HCT116 (cell line): Measurements from ENCODE around the gene ELF5. TPM values are rescaled to one million over a fixed set of nuclear protein-coding genes. Genes with fewer than 3 reads are reported as not detected.

ENCODE experiments used
- ATAC-seq: fragments of 200-7000 bp; cut with Tn5 transposase; 2 replicates; pipeline ENCODE4 v1.9.1; 2020; ENCODE audit warnings: mild to moderate bottlenecking, moderate library complexity
- Bru-seq: library from RNA; stranded (reverse); fragments of 400-500 nt; gene quantifications from one replicate; lab custom pipeline; 2021; lab: Mats Ljungman, UMichigan
- BruChase-seq, 2 experiments: library from RNA; stranded (reverse); fragments of 400-500 nt; gene quantifications; one replicate each; lab custom pipeline; 2021; lab: Mats Ljungman, UMichigan
- BruUV-seq: library from RNA; stranded (reverse); fragments of 400-500 nt; replicated peaks from 2 replicates; lab custom pipeline; 2021; lab: Mats Ljungman, UMichigan
- CTCF ChIA-PET: fragments of 300-600 bp; sonication (Branson Sonifier 250); formaldehyde crosslinking; loops from one replicate; lab custom pipeline; 2021; ENCODE audit warnings: antibody characterized with exemption; lab: Charles Lee
- POLR2A ChIA-PET: fragments of 300-600, 350-600 bp; sonication (Branson Sonifier 250); formaldehyde crosslinking; loops from one replicate; lab custom pipeline; 2021; ENCODE audit warnings: antibody characterized with exemption; lab: Charles Lee
- RAD21 ChIA-PET, 2 experiments: fragments of 300-600 bp; sonication (Branson Sonifier 250); formaldehyde crosslinking; loops; one replicate each; lab custom pipeline; 2023; ENCODE audit warnings: low total read pairs in 2 of 2; ENCODE audit not compliant: uncharacterized antibody in 2 of 2, unreplicated experiment in 2 of 2, low non-redundant PET in 1 of 2; lab: Charles Lee
- DNase-seq: peaks from one replicate; pipeline ENCODE4 v3.0.0-alpha.2; 2010; ENCODE audit warnings: low read depth, low spot score
- H2AFZ ChIP-seq: fragments of 200-600 bp; shearing (Covaris generic), sonication (generic); 2 replicates; pipeline ENCODE4 v1.6.1; 2017; ENCODE audit warnings: low read depth, mixed run types, mixed read lengths, antibody characterized with exemption, low read length; ENCODE audit not compliant: poor library complexity, severe bottlenecking
- H3K27ac ChIP-seq: 2 replicates; pipeline ENCODE4 v1.5.1; 2012; ENCODE audit warnings: low read depth, low read length
- H3K27me3 ChIP-seq: fragments of 200-600 bp; sonication (generic); 2 replicates; pipeline ENCODE4 v1.6.1; 2016; ENCODE audit warnings: mixed run types, low read length, mixed read lengths; ENCODE audit not compliant: insufficient read depth
- H3K36me3 ChIP-seq, 2 experiments: fragments of 200-500 bp in 1 of 2; fragments of 200-600 bp in 1 of 2; sonication (Bioruptor generic) in 1 of 2; sonication (generic) in 1 of 2; 2 replicates each; pipeline versions ENCODE4 v1.5.1 to v1.6.1; 2014 to 2016; ENCODE audit warnings: low read length in 2 of 2, inconsistent platforms in 1 of 2, mixed read lengths in 1 of 2, mixed run types in 1 of 2; ENCODE audit not compliant: insufficient read depth in 2 of 2, control insufficient read depth in 1 of 2
- H3K4me1 ChIP-seq, 2 experiments: fragments of 200-600 bp in 1 of 2; sonication (generic) in 1 of 2; 2 replicates each; pipeline versions ENCODE4 v1.5.1 to v1.6.1; 2012 to 2017; ENCODE audit warnings: low read length in 2 of 2, inconsistent platforms in 1 of 2, mild to moderate bottlenecking in 1 of 2, mixed read lengths in 1 of 2, mixed run types in 1 of 2, moderate library complexity in 1 of 2; ENCODE audit not compliant: insufficient read depth in 2 of 2, control insufficient read depth in 1 of 2
- H3K4me2 ChIP-seq: fragments of 200-600 bp; sonication (generic); 2 replicates; pipeline ENCODE4 v1.6.1; 2017; ENCODE audit warnings: mixed run types, low read length, mixed read lengths
- H3K4me3 ChIP-seq, 2 experiments: fragments of 200-600 bp in 1 of 2; sonication (generic) in 1 of 2; replicated peaks in 1 of 2; 2 replicates each; pipeline ENCODE4 v1.5.1; 2011 to 2016; ENCODE audit warnings: low read length in 2 of 2, control low read depth in 1 of 2, low read depth in 1 of 2, mild to moderate bottlenecking in 1 of 2, mixed read lengths in 1 of 2, mixed run types in 1 of 2
- H3K79me2 ChIP-seq: fragments of 200-600 bp; sonication (generic); 2 replicates; pipeline ENCODE4 v1.6.1; 2017; ENCODE audit warnings: mild to moderate bottlenecking, mixed run types, low read length, moderate library complexity, mixed read lengths; ENCODE audit not compliant: insufficient read depth
- H3K9ac ChIP-seq: fragments of 200-600 bp; sonication (generic); 2 replicates; pipeline ENCODE4 v1.6.1; 2016; ENCODE audit warnings: low read length, mixed read lengths
- H3K9me2 ChIP-seq: fragments of 200-600 bp; sonication (generic), shearing (Covaris generic); 2 replicates; pipeline ENCODE4 v1.6.1; 2017; ENCODE audit warnings: mixed run types, mild to moderate bottlenecking, moderate library complexity; ENCODE audit not compliant: insufficient read depth
- H3K9me3 ChIP-seq, 2 experiments: fragments of 200-500 bp in 1 of 2; fragments of 200-600 bp in 1 of 2; sonication (Bioruptor generic) in 1 of 2; sonication (generic) in 1 of 2; 2 replicates each; pipeline ENCODE4 v1.6.1; 2014 to 2017; ENCODE audit warnings: low read length in 2 of 2, mixed read lengths in 2 of 2, inconsistent platforms in 1 of 2, low read depth in 1 of 2, mild to moderate bottlenecking in 1 of 2, mixed run types in 1 of 2, moderate library complexity in 1 of 2; ENCODE audit not compliant: control insufficient read depth in 1 of 2, insufficient read depth in 1 of 2
- H4K20me1 ChIP-seq: fragments of 200-600 bp; sonication (generic), shearing (Covaris generic); 2 replicates; pipeline ENCODE4 v1.6.1; 2017; ENCODE audit warnings: mixed run types, mild to moderate bottlenecking, moderate library complexity; ENCODE audit not compliant: insufficient read depth
- EZH2phosphoT487 ChIP-seq: fragments of 200-600 bp; IDR thresholded peaks from 2 replicates; pipeline ENCODE4 v1.6.1; 2018; ENCODE audit warnings: antibody characterized with exemption, borderline replicate concordance
- YY1 ChIP-seq: IDR thresholded peaks from 2 replicates; pipeline ENCODE4 v1.6.1; 2011; ENCODE audit warnings: low read length, low read depth, moderate library complexity, mild to moderate bottlenecking; ENCODE audit not compliant: insufficient replicate concordance; ENCODE audit errors: extremely low read depth
- intact Hi-C: fragments of 100-400 bp; cut with micrococcal nuclease; formaldehyde crosslinking; loops from 2 replicates; pipeline ENCODE4 v1.10.0; 2022
- long read RNA-seq: library from polyadenylated mRNA; unstranded; transcript quantifications from one replicate; pipeline ENCODE4 v2.0.0, GENCODE V29; 2021; ENCODE audit not compliant: unreplicated experiment
- polyA plus RNA-seq: library from polyadenylated mRNA; unstranded; fragments of >200 nt; gene quantifications from 2 replicates; pipeline ENCODE4 v1.2.1, GENCODE V29; 2012; ENCODE audit warnings: missing spikeins
- total RNA-seq: library from RNA; stranded (reverse); gene quantifications from one replicate; pipeline ENCODE4 v1.2.1, GENCODE V29; 2021; ENCODE audit not compliant: unreplicated experiment
- TF ChIP-seq, protein P1 (sequence below), 3 experiments: fragments of 200-600 bp in 1 of 3; sonication (generic) in 1 of 3; IDR thresholded peaks in 2 of 3; conservative IDR thresholded peaks in 1 of 3; 2 replicates each; pipeline ENCODE4 v1.5.1; 2012 to 2017; ENCODE audit warnings: low read depth in 2 of 3, low read length in 2 of 3, antibody characterized with exemption in 1 of 3, borderline replicate concordance in 1 of 3, control low read depth in 1 of 3, mild to moderate bottlenecking in 1 of 3, mixed read lengths in 1 of 3, mixed run types in 1 of 3, moderate library complexity in 1 of 3; ENCODE audit not compliant: insufficient read depth in 1 of 3
- TF ChIP-seq, protein P2 (sequence below): IDR thresholded peaks from 2 replicates; pipeline ENCODE4 v1.6.1; 2012

ELF5 gene
- total RNA-seq, result 0.32 TPM
- polyA plus RNA-seq, result 0.02 and 0.26 TPM in 2 replicates
- percentile 24 among the genes with signal in this experiment for Bru-seq, nascent RNA
- percentile 19 among the genes with signal in this experiment for BruChase-seq, experiment 1, labeled RNA remaining after a 6-hour chase
- percentile 25 among the genes with signal in this experiment for BruChase-seq, experiment 2, labeled RNA remaining after a 2-hour chase
- long read RNA-seq, partial matches to known transcripts, result 0 of 2 reads
- long read RNA-seq, other reads (novel, unspliced or antisense), result 2 of 2 reads

DNA sequence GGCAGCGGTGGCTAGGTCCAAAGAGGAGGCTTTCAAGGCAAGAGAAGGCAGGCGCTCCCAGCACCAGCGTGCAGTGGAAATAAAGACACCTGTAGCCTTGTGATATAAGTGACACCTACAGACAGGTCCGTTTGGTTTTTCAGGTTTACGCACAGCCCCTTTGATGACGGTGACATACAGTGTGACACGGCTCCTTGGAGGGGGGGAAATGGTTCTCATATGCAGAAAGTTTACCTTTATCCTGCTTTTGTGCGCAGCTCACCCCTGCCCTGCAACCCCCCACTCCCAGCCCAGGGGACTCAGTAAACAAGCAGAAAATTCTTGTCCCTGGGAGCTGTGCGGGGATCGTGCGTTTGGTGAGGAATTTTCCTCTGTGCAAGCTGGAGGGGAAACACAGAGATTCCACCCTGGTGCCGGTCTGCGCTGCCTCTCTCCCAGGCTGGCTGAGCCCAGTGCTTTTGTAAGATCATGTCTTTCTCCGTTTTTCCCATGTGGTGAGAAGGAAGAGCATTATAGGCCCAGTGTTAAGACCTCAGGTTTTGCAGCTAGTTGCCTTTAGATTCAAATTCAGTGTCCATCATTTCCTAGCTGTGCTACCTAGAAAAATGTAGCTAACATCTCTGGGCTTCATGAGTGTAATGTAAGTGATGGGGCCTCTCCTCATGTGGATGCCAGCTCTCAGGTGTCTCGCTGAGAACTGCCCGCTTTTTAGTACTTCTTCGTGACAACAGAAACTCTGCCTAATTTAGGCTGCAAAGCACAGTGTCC, at the start of gene ELF5:
TSS of gene ELF5 (minus strand) at position 113 of the 768 bp plus-strand sequence. CDS start 8,045 bp downstream, outside the sequence.
- H3K4me3 ChIP-seq, result no peak within 1 kb of the TSS
- H3K9ac ChIP-seq, result no peak within 1 kb of the TSS
- no peaks in the 10 kb centered on the region for H3K79me2 ChIP-seq
- peak within 1 kb of the TSS; percentile 51 for H2AFZ ChIP-seq
- RAD21 ChIA-PET, result no interaction called here
- CTCF ChIA-PET, result interaction anchor here (0.9 to 3.5 kb wide), 12 partner anchors 9 to 385 kb away, joined by 3 to 19 read pairs (median 5); no protein-coding TSS in a partner anchor
- no peaks in the 10 kb centered on the region for H4K20me1 ChIP-seq
- POLR2A ChIA-PET, result interaction anchor here (1.1 kb wide), 1 partner anchor 9 kb away, joined by 3 read pairs; no protein-coding TSS in a partner anchor
- peak within 1 kb of the TSS; percentile 12; the same call in 1 of the 2 replicates for H3K4me2 ChIP-seq
- no peaks in the 10 kb centered on the region for H3K9me2 ChIP-seq
- DNase-seq (no peak), ATAC-seq (no peak)
- TF ChIP-seq YY1 (no peak), EZH2phosphoT487 (no peak)
- TF ChIP-seq, protein P1, sequence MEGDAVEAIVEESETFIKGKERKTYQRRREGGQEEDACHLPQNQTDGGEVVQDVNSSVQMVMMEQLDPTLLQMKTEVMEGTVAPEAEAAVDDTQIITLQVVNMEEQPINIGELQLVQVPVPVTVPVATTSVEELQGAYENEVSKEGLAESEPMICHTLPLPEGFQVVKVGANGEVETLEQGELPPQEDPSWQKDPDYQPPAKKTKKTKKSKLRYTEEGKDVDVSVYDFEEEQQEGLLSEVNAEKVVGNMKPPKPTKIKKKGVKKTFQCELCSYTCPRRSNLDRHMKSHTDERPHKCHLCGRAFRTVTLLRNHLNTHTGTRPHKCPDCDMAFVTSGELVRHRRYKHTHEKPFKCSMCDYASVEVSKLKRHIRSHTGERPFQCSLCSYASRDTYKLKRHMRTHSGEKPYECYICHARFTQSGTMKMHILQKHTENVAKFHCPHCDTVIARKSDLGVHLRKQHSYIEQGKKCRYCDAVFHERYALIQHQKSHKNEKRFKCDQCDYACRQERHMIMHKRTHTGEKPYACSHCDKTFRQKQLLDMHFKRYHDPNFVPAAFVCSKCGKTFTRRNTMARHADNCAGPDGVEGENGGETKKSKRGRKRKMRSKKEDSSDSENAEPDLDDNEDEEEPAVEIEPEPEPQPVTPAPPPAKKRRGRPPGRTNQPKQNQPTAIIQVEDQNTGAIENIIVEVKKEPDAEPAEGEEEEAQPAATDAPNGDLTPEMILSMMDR (IDR thresholded peaks at IDR 0.05 in 2 of 3, conservative IDR thresholded peaks at IDR 0.05 in 1 of 3; ENCODE audit: borderline replicate concordance in 1 of 3, insufficient read depth in 1 of 3, low read depth in 2 of 3, low read length in 2 of 3), result no peak
- TF ChIP-seq, protein P2, sequence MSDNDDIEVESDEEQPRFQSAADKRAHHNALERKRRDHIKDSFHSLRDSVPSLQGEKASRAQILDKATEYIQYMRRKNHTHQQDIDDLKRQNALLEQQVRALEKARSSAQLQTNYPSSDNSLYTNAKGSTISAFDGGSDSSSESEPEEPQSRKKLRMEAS, result no peak
- no peaks in the 10 kb centered on the region for H3K27me3 ChIP-seq
- H3K9me3 ChIP-seq, result no peaks in the 10 kb centered on the region
- H3K4me1 ChIP-seq, result peaks cover 2 to 22% of the 10 kb centered on the region in 2 experiments; a peak in 2 of 4 replicates
- no peaks in the 10 kb centered on the region for H3K36me3 ChIP-seq
- intact Hi-C loops, result loop anchor here (2.0 kb wide), 2 partner anchors 377 to 879 kb away; no protein-coding TSS in a partner anchor
- no peak within 1 kb of the TSS for H3K27ac ChIP-seq
- BruUV-seq, result no TSS peak
